HG03354 (cell line): Measurements from ENCODE around the gene NTSR1.

Experiments
- ATAC-seq: cut with Tn5 transposase; IDR thresholded peaks from one replicate; pipeline ENCODE4 v1.9.1; 2021; ENCODE audit warnings: mild to moderate bottlenecking; ENCODE audit not compliant: unreplicated experiment, poor library complexity, severe bottlenecking

The NTSR1 gene

DNA sequence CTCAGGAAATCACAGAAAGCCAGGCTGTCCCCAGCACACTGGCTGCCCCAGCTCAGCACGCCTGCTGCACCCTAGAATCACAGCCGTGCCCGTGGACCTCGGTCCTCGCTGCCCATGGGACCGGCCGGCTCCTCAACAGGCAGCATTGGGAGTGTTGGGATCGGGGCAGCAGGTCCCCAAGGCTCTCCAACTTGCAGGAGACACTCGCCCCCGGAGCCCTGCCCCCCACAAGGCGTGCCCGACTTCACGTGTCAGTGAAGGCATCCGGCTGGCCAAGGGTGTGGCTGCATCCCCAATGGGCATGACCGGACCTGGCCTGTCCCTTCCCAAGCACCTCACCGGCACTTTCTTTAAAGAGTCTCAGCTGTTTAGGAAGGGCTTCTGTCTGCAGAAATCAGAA, 3.0 kb upstream of the NTSR1 start:
- ATAC-seq, result no peak

GRCh38 chr20:62706344-62706743, 2.3 kb upstream of the NTSR1 start:
- no peak for ATAC-seq

DNA sequence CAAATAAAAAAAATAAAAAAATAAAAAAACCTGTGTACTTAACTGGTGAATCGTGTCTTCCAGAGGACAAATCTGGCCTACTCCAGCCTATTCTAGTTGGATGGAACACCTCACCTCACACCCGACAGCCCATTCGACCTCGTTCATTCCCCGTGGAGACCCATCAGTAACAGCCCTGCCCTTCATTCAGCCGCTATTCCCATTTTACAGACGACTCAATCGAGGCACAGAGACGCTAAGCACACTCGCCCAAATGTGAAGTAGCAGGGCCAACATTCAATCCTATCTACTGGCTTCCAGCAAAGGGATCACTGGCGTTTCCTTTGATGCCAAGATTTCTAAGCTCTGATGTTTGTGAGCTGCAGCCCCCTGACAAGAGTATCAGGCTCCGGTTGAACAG, 1.8 kb upstream of the NTSR1 start:
- no peak for ATAC-seq

GRCh38 chr20:62707276-62707920, 1.2 kb upstream of the NTSR1 start:
- ATAC-seq, result no peak

GRCh38 chr20:62707921-62708521, 615 bp upstream of the NTSR1 start:
- ATAC-seq, result no peak

DNA sequence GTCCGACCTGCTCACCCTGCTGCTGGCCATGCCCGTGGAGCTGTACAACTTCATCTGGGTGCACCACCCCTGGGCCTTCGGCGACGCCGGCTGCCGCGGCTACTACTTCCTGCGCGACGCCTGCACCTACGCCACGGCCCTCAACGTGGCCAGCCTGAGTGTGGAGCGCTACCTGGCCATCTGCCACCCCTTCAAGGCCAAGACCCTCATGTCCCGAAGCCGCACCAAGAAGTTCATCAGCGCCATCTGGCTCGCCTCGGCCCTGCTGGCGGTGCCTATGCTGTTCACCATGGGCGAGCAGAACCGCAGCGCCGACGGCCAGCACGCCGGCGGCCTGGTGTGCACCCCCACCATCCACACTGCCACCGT, 885 bp downstream of the NTSR1 start:
- no peak for ATAC-seq

GRCh38 chr20:62710221-62710885, 1.7 kb downstream of the NTSR1 start:
- no peak for ATAC-seq

- no peak for ATAC-seq
Measured at GRCh38 chr20:62710886-62711702, 2.5 kb downstream of the NTSR1 start.

GRCh38 chr20:62711703-62712101, 3.1 kb downstream of the NTSR1 start:
- no peak for ATAC-seq

GRCh38 chr20:62712606-62713005, 4.0 kb downstream of the NTSR1 start:
- ATAC-seq, result no peak

DNA sequence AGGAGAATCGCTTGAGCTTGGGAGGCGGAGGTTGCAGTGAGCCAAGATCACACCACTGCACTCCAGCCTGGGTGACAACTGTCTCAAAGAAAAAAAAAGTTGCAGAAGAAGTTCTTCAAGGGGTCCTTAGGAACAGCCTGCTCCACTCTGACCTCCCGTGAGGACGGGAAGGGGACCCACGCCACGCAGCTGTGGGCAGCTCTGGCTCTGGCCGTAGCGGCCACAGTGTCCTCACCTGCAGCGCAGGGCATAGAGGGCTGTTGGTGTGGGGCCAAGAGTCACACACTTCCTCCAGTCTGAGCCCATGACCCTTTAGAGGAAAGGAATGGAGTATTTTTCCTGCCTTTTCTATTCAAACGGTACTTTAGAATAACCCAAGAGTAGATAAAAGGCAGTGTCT, 5.4 kb downstream of the NTSR1 start:
- ATAC-seq, result no peak

- no peak for ATAC-seq
Measured at GRCh38 chr20:62714799-62715198, 6.2 kb downstream of the NTSR1 start.

DNA sequence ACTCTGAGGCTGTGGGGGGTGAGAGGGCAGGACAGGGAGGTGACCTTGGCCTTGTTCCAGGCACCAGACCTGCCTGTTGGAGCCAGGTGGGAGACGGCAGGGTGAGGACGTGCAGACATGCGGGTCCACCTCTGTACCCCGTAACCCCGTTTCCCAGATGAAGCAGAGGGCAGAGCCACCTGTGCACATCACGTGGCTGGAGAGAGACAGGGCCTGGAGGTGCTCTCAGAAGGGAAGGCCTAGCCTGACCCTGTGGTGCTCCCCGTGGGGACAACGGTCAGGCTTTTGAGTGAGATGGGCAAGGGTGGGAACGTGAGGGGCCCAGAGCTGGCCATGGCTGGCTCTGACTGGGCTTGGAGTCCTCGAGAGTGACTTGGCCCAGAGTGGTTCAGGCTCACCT, 6.6 kb downstream of the NTSR1 start:
- ATAC-seq, result no peak

- no peak for ATAC-seq
Measured at GRCh38 chr20:62716198-62716940, 7.7 kb downstream of the NTSR1 start.

- ATAC-seq, result no peak
Measured at GRCh38 chr20:62716941-62717310, 8.3 kb downstream of the NTSR1 start.

- ATAC-seq, result no peak
Measured at GRCh38 chr20:62717933-62718332, 9.3 kb downstream of the NTSR1 start.

DNA sequence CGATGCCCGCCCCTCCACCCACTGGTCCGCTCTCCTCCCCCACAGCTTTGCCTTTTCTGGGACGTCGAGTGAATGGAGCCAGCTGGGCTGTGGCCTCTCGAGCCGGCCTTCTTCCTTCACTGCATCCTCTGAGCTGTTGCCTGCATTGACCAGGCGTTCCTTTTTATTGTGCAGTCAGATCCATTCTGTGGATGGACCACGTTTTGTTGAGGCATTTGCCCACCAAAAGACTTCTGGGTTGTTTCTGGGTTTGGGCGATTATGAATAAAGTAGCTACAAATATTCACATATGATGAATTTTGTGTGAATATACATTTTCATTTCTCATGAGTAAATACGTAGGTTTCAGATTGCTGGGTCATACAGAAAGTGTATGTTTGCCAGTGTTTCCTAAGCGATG, 9.9 kb downstream of the NTSR1 start:
- ATAC-seq, result no peak

DNA sequence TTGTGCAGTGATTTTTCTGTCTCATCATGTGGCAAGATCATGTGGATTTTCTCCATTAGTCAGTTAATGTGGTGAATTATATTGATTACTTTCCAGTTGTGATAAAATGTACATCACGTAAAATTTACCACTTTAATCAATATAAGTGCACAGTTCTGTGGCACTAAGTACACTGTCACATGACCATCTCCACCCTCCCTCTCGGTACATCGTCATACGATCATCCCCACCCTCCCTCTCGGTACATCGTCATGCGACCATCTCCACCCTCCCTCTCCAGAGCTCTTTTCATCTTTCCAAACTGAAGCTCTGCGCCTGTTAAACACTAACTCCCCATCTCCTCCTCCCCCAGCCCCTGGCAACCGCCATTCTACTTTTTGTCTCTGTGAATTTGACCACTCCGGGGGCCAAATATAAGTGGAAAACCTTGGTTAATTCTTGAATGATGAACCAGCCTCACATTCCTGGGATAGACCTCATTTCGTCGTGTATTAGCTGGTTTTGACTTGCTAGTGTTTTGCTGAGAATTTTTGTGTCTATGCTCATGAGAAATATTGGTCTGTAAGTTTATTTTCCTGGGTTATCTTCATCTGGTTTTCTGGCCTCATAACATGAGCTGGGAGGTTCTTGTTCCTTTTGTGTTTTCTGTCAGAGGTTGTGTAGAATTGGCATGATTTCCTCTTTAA, 10.8 kb downstream of the NTSR1 start:
- ATAC-seq, result no peak

DNA sequence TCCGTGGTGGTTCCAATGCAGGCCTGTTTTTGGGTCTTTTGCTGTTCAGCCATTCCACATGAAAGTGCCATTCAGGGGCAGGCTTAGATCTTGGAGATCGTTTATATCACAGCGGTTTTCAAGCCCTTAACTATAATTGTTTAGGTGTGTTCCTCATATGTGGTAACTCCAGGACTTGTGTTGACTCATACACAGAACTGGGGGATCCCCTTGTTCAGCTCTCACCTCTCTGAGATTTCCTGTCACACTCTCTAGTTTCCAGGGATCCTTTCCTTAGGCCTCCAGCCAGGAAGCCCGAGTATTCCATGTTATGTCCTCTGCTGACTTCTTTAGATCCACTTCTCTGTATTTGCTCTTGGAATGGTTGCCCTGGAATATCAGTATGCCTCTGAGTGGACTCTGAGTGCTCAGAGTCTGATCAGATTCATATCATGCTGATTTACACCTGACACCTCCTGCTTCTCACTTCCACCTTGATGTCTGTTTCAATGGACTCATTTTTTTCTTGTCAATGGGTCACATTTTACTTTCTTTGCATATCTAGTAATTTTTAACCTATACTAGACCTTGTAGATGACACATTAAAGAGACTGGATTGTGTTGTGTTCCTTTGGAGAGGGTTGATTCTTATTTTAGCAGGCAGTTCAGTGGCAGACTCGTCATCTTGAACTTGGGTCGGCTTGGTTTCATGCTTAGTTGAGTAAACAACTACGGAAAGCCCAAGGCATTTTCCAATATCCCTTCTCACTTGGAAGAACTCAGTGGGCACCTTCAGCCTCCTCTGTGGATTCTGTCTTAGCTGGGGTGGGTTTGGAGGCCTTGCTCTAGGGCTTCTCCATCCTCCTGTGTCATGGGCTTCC, 13.1 kb downstream of the NTSR1 start:
- ATAC-seq, result no peak
